GM21576 (cell line): ENCODE data around the gene TNFRSF1A.
A peak's percentile ranks its signal among the peaks of the same experiment; 100 is the strongest.

ENCODE experiments used
- ATAC-seq: cut with Tn5 transposase; IDR thresholded peaks from one replicate; pipeline ENCODE4 v1.9.1; 2021; ENCODE audit warnings: mild to moderate bottlenecking, moderate library complexity; ENCODE audit not compliant: unreplicated experiment

Gene TNFRSF1A

DNA sequence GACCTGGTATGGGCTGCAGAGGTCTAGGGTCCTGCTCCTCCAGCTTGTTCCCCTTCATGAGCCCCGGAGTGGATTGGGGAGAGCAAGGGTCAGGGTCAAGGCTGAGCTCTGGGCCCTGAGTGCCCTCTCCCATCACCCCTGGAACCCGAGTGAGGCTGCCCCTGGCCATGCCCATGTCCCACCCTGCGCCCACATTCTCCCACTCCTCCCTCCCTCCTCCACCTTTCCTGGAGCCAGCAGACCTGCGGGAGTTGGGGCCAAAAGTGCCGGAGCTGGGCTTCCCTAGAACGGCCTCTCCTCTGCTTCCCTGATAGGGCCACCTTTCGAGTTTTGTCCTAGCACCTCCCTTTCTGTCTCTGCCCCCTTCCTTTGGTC, 32.9 kb upstream of the TNFRSF1A start:
- ATAC-seq = no peak

DNA sequence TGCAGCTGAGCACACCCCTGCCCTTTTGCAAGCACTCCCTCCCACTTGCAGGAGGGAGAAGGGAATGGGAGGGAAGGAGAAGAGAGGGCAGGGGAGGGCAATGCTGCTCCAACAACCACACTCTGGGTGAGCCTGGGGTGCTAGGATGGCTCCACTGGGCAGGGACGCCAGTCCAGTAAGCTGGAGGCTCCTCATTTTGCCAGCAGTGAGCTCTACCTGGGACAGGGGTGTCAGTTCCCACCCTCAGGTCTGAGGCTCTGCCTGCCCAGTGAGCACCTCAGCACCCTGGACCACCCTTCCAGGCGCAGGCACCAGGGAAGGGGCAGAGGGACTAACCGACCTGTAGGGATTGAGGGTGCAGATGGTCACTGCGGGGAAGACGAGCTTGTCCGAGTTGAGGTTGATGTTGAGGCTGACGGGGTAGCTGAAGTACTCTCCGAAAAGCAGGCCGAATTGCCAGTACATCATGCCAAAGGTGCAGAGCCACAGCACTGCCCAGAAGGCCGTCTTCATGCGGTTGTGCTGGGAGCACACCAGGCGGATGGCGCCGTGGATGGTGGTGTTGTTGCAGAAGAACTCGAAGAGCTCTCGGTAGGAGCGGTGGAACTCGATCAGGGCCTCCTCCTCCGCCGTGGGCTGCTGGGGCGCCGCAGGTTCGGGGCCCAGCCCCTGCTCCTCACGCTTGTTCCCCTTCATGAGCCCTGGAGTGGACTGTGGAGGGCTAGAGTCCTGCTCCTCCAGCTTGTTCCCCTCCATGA, 32.3 kb upstream of the TNFRSF1A start:
- no peak for ATAC-seq

DNA sequence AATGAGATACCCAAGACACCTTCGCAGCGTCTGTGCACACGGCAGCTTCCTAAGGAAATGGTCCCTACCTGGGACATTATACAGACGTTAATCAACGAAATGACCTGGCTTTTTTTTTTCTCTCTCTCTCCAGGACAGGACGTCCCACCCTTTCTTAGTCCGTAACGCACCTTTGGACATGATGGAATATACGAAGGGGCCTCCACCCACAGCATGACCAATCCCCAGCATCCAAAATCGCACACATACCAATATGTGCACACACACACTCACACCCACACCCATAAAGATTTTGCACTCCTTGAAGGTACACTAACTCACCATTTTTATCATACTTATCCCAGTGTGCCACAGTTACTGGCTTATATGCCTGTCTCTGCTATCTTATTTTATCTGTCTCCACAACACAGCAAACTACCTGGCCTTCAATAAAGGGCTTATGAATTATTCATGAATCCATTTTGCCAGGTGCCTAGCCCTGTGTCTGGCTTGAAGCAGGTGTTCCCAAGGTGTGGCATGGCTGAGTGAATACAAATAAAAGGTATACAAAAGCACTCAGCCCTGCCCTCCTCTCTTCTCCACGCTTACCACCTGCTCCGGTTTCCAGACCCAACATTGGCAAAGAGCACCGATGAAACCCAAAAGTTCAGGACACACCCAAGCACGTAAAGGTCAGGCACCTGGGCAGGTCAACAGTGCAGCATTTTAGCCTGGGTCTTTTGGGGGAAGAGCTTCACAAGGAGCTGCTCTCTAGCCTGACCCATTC, 31.3 kb upstream of the TNFRSF1A start:
- no peak for ATAC-seq

DNA sequence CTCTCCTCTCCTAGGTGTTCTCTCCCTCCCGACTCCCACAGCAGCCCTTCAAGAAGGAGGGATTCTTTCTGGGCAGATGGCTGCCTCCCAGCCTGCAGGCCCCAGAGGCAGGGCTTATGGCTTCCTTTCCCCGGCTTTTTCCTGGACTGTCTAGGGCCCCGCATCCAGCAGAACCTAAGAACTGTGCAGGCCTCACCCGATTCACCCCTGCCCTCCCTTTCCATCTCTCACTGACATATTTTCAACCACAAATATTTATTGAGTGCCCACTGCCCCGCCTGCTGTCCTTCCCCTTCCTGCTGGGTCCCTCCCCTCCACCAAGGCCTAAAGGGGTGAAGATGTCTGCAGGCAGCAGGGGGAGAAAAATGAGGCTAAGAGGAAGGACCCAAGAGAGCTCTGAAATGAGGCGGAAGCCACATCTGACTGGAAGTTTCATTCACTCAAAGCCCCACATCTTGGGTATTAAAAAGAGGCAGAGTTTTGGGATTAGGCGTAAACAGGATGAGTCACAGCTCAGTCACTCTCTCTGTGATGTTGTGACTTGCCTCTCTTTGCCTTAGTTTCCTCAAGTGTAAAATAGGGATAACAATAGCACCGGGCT, 30.6 kb upstream of the TNFRSF1A start:
- ATAC-seq = no peak

DNA sequence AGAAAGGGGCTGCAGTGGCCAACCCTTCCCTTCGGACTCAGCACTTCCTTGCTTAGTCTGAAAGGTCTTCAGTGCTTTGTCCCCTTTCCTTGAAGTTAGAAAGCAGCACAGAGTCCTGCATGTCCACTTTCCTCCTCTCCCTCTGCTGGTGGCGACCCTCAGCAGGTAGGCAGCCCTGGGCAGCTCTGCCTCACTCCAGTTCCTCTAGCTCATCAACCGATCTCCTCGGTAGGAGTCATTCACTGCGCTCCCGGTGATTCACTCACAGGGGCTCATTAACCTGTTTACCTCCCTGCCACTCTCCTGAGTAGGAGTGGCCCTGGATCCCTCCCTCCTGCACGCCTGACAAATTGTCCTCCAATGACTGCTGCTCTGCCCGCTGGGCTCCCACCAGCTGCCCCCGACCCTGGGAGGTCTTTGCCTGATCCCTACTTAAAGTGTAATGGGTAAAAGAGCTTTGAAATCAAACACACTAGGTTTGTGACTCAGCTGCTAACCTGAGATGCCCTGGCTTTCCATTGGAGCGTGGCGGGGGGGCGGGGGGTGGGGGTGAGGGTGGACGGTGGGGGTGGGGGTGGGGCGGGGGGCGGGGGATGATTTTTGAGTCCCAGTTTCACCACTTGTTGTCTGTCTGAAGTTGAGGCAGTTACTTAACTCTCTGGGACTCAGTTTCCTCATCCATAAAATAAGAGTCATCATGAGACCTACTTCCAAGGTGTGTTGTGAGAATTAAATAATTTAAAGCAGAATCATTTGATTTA, 29.3 kb upstream of the TNFRSF1A start:
- no peak for ATAC-seq

DNA sequence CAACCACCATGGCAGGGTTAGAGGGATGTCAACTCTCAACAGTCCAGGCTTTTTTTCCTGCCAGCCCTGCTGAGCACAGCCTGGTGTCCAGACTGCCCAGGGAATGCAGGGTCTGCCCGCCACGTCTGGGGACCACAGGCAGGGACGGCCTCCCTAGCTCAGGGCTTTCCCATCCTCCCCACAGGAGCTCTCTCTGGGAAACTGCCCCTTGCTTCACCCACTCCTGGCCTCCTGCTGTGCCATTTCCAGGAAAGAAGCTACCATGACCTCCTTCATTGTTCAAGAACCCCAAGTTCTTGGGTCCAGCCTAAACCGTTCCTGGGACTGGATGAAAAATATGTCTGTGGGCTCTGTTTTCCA, 28.7 kb upstream of the TNFRSF1A start:
- no peak for ATAC-seq

DNA sequence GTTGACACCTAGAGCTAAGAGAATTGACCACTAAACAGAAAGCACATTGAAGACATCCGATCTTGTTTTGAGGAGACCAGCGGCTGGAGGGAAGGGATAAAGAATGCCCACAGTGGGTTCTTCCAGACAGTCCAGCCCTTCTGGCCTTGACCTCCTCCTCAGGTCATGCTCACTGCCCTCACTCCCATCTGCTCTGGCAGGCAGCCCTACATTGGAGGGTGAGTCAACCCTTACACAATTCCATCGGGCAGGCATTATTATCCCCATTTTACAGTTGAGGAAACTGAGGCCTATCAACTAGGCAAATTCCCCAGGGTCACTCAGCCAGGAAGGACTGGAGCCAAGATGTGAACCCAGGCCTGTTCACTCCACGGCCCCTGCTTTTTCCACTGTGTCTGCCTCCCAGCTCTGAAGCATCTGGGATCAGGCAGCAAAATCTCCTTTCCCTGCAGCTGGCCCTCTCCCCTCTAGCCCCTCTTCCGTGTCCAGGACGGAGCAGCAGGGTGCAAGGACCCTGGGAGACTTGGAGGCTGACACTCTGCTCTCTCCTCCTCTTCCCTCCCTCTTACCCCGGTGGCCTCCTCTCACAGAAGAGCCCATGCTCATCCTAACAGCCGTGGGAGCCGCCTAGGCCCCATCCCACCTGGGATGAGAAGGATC, 28.2 kb upstream of the TNFRSF1A start:
- no peak for ATAC-seq

DNA sequence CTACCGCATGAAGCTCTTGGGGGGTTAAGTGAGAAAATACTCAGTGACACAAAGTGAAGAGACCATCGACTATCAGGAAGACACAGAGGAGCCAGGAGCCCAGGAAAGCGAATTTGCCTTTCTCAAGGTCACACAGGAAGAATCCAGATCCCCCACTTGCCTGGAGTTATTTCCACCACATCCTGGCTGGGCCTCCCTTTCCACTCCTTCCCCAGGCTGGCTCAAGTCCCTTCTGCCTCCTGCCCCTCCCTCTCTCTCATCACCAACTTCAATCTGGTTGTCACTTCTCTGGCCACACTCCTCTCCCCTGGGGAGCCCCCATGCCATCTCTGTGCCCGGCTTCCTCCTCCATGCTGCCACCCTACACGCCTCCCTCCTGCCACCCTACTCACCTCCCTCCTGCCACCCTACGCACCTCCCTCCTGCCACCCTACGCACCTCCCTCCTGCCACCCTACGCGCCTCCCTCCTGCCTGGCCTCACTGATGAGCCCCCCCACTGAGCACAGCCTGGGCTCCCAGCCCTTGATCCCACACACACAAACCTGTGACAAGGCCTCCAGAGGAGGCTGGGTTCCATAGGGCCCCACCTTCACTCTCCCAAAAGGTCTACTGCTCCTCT, 27.1 kb upstream of the TNFRSF1A start:
- ATAC-seq = no peak

DNA sequence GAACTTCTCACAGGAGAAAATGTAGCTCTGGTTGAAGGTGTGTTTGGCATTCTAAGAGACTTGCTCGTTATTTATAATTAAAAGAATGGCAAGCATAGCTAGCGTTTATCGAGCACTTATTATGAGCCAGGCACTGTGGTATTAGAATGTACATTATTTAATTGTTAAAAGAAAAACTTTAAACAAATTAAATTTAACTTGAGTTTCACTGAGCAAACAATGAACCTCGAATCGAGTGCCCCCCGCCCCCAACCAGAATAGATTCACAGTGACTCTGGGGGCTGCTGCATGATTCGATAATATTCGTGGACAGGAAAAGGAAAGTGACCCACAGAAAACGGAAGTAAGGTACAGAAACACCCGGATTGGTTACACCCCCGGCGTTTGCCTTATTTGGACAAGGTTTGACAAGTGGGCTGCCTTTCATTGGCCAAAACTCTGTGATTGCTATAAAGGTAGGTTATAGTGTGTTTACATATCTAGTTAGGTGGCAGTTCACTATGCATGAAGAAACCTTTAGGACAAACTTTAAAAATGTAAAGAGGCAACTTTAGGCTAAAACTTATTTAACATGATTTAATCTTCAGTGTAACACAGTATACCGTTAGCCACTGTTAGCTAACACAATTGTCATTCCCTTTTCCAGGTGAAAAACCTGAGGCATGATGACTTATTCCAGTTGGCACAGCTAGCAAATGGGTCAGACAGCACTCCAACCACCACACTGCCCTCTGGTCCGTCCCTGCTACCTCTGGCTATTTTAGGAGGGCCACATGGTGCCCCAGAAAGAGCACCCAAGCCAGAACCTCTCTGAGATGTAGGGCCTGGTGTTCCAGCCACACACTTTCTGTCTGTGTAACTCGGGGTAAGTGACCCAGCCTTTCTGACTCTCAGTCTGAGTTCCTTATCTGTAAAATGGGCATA, 26.4 kb upstream of the TNFRSF1A start:
- ATAC-seq = no peak

DNA sequence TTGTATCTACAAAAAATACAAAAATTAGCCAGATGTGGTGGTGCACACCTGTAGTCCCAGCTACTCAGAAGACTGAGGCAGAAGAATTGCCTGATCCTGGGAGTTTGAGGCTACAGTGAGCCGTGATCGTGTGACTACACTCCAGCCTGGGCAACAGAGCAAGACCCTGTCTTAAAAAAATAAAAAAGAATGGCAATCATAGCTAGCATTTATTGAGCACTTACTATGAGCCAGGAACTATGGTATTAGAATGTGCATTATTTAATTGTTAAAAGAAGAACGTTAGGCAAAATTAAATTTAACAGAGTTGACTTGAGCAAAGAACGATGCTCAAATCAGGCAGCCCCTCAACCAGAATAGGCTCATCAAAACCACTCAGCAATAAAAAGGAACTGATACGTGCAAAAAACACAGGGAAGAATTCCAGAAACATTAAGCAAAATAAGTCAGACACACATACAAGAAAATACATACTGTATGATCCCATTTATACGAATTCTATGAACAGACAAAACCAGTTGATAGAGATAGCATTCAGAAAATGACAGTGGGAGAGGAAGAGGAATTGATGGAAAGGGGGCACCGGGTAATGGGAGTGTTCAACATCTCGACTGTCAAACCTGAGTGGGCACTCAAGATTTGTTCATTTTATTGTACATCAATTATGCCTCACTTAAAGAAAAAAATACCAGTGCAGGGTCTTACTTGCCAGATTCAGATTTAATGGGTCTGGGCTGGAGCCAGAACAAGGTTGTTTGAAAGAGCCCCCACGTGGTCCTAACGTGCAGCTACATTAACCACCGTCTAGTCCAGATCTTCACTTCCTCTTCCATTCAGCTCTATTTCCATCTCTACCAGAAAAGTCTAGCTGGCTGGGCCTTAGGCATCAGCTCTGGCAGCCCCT, 25.4 kb upstream of the TNFRSF1A start:
- ATAC-seq = peak; percentile 80

DNA sequence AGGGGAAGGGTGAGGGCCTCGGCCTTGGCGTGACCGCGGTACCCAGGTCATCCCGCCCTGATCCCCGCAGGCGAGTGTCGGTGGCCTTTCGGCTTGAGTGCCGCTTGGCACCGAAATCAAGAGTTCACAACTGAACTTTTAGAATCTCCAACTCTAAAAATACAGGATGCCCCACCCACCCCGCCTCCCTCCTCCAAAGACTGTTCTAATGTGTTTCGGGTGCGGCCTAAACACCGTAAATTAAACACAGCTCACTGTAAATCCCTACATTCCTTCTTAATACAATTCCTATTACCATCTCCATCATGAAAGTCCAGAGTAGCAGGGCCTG, 22.1 kb upstream of the TNFRSF1A start:
- ATAC-seq = no peak

DNA sequence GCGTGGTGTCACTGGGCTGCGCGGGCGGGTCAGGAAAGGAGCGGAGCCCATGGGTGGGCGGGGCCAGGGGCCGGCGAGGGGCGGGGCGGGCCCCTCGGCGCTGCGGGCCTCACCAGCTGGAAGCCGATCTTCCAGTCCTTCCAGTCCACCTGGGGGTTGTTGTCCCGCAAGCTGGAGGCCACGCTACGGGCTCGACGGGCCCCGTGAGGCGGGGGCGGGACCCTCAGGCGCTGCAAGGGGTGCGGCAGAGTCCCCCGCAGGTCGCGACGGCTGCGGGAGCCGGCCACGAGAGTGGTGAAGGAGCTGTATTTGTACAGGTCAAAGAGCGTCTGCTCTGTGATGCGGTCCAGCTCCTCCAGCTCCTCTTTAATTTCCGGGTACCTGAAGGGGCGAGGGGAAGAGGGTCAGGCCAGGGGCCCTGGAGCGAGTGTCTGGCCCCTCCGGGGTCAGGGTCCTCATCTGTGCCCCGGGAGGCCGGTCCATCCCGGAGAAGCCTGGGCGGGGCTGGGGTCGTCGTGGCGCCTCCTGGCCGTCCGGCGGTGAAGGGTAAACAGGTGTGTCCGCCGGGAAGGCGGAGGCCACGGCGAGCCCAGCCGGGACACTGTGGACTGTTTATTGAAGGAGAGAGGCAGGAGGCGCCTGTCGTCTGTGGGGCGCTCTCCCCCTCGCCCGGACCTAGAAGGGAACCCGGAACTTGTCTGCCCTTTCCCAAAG, 21.6 kb upstream of the TNFRSF1A start:
- no peak for ATAC-seq

DNA sequence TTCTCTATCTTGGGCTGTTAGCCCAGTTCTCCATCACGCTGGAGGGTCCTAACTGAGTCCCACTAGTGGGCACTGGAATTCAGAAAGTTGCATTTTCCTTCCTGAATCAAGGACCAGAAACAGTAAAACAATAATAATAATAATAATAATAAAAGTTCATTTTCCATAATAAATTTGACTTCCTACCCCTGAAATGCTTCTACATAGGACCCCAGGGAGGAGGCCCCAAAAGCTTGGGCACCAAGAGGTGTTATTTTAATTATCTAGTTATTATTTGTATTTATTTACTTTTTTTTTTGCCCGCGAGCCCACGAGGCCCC, 21.1 kb upstream of the TNFRSF1A start:
- ATAC-seq = no peak

DNA sequence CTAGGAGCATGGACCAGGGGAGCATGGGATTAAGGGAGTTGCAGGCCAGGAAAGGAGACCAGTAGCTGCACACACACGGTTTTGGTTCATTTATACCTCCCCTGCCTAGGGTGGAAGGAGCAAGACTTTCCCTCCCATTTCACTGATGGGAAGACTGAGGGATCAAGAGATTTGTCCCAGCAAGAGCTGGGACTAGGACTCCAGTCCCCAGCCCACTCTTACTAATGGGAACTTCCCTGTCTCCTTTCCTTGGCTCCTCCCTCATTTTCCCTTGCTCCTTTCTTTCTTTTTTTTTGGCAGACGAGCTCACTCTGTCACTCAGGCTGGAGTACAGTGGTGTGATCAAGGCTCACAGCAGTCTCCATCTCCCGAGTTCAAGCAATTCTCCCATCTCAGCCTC, 20.5 kb upstream of the TNFRSF1A start:
- no peak for ATAC-seq

DNA sequence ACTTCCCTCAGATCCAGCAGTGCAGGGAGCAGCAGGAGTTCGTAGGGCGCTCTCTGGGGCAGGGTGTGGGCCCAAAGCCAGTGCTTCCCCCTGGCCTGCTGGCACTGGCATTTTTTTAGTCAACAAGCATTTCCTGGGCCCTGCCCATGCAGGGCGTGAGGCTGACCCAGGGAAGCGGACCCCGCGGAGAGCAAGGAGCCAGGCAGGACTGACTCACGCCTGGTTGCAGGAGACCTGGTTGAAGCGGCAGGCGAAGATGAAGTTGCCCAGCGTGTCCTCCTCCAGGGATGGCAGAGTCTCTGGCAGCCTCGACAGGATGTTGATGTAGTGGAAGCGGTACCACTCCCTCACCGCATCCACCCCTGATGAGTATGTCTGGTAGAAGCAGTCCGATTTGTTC, 20.0 kb upstream of the TNFRSF1A start:
- no peak for ATAC-seq

DNA sequence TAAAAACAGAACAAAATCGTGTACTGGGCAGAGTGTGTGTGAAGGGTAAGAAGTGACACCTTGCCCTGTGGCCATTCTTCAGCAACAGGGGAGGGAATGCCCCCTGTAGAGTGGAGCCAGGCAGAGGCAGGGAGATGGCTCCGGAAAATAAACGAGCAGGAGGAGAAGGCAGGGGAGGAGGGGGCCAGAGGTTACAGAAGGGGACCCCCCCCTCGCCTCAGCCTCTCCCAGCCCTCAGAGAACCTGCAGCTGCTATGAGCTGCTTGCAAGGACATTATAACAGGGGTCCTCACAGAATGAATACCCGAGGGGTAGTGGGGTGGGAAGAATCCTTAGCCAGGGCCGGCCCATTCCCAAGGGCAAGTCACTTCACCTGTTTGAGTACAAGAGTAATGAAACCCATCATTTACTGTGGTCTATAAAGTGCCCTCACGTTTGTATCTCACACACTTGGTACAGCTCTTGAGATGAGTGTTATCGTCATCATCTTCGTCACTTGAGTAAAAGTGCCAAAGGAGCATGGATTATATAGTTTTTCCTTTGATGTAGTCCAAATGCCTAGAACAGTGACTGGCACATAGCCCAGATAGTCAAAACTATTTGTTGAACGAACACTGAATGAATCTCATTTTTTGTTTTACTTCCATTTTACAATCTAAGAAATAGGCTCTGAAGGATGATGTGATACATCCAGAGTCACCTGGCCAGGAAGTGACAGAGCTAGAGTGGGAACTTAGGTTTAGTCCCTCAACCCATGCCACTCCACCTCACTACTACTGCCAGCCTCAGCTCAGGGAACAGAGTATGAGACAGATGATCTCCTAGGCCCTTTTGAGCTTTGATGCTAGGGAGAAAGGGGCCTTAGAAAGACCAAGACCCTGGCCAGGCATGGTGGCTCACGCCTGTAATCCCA, 19.0 kb upstream of the TNFRSF1A start:
- ATAC-seq = no peak

DNA sequence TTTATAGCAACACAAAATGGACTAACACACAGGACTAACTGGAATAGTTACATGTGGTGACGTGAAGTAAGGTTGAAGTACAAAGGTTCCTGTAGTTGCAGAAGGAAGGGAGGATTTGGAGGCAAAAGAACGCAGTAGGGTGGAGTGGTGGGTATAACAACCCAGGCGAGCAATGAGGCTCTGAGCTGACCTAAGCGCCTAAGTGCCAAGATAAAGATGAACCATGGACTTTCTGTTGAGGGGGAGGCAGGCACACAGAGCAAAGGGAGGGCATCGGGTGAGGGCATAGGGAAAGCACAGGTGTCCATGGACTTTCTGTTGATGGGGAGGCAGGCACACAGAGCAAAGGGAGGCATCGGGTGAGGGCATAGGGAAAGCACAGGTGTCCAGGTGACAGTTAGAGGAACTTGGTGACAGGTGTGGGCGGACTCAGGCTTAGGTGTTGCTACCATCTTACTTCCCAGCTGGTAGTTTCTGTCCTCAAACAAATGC, 18.2 kb upstream of the TNFRSF1A start:
- ATAC-seq = no peak
